K562 (cell line): ENCODE results near the gene PTGFR. TPM values are rescaled to one million over a fixed set of nuclear protein-coding genes. Genes with fewer than 3 reads are reported as not detected.

Experiments used
- ATAC-seq: fragments of 200-7000 bp; cut with Tn5 transposase; 3 replicates; pipeline ENCODE4 v1.9.1; 2020; ENCODE audit warnings: moderate library complexity
- BruUV-seq: library from RNA; stranded (reverse); fragments of 400-500 nt; replicated peaks from 2 replicates; lab custom pipeline; 2021; lab: Mats Ljungman, UMichigan
- CTCF ChIA-PET: fragments of 300-600 bp; formaldehyde crosslinking; extraction: SDS; loops from one replicate; lab custom pipeline; 2021; ENCODE audit warnings: low intra/inter-chr PET ratio; lab: Yijun Ruan, JAX
- POLR2A ChIA-PET: fragments of 300-600, 350-650 bp; sonication (Branson Sonifier 250); formaldehyde crosslinking; extraction: SDS; loops from one replicate; lab custom pipeline; 2021; ENCODE audit warnings: antibody characterized with exemption, inconsistent platforms; lab: Yijun Ruan, JAX
- DNase-seq, 4 experiments: peaks; one replicate each; pipeline versions ENCODE4 v3.0.0 to v3.0.0-alpha.2; 2011 to 2018; ENCODE audit warnings: low spot score in 3 of 4, mixed read lengths in 3 of 4; ENCODE audit errors: extremely low read depth in 1 of 4
- FAIRE-seq: peaks from 2 replicates; lab custom pipeline; 2011; peaks lifted over from hg19 to GRCh38; lab: Jason Lieb, UNC
- H2AFZ ChIP-seq: 2 replicates; pipeline ENCODE4 v1.6.0; 2011; ENCODE audit warnings: low read depth, low read length, control low read depth, inconsistent platforms
- H3K27ac ChIP-seq: fragments of 200-600 bp; 3 replicates; pipeline ENCODE4 v1.8.0; 2011; ENCODE audit warnings: low read depth, mild to moderate bottlenecking, control low read depth, inconsistent platforms, low read length, moderate library complexity, mixed read lengths; ENCODE audit errors: extremely low read depth
- H3K27me3 ChIP-seq, 2 experiments: fragments of 300-600 bp in 1 of 2; 2 replicates in 1 of 2; 3 replicates in 1 of 2; pipeline versions ENCODE4 v1.6.0 to v1.8.0; 2011; ENCODE audit warnings: inconsistent platforms in 2 of 2, low read length in 2 of 2, mild to moderate bottlenecking in 1 of 2, mixed read lengths in 1 of 2, moderate library complexity in 1 of 2; ENCODE audit not compliant: control insufficient read depth in 2 of 2, insufficient read depth in 2 of 2
- H3K36me3 ChIP-seq: fragments of 300-600 bp; 3 replicates; pipeline ENCODE4 v1.8.0; 2011; ENCODE audit warnings: mild to moderate bottlenecking, low read length, inconsistent platforms; ENCODE audit not compliant: control insufficient read depth, insufficient read depth
- H3K4me1 ChIP-seq, 2 experiments: fragments of 200-600 bp in 1 of 2; replicated peaks in 1 of 2; 2 replicates in 1 of 2; 3 replicates in 1 of 2; pipeline versions ENCODE4 v1.5.1 to v1.8.0; 2011; ENCODE audit warnings: inconsistent platforms in 2 of 2, low read length in 2 of 2, mild to moderate bottlenecking in 1 of 2, mixed read lengths in 1 of 2, moderate library complexity in 1 of 2; ENCODE audit not compliant: control insufficient read depth in 2 of 2, insufficient read depth in 2 of 2
- H3K4me2 ChIP-seq: 2 replicates; pipeline ENCODE4 v1.6.1; 2011; ENCODE audit warnings: low read length, control low read depth, inconsistent platforms, mixed read lengths; ENCODE audit not compliant: insufficient read depth
- H3K4me3 ChIP-seq: fragments of 200-600 bp; sonication (generic), shearing (Covaris generic); 2 replicates; pipeline ENCODE4 v1.5.1; 2016; ENCODE audit warnings: control low read depth, inconsistent platforms
- H3K79me2 ChIP-seq: fragments of 200-600 bp; 3 replicates; pipeline ENCODE4 v1.8.0; 2011; ENCODE audit warnings: low read length, inconsistent platforms; ENCODE audit not compliant: control insufficient read depth, insufficient read depth
- H3K9ac ChIP-seq, 2 experiments: 2 replicates each; pipeline versions ENCODE4 v1.6.0 to v1.6.1; 2011; ENCODE audit warnings: low read depth in 2 of 2, low read length in 2 of 2, control low read depth in 1 of 2, inconsistent platforms in 1 of 2, mild to moderate bottlenecking in 1 of 2, mixed read lengths in 1 of 2; ENCODE audit not compliant: insufficient read depth in 1 of 2
- H3K9me1 ChIP-seq: one replicate; pipeline ENCODE4 v1.6.0; 2011; ENCODE audit warnings: inconsistent platforms, mild to moderate bottlenecking, low read length, moderate library complexity; ENCODE audit not compliant: control insufficient read depth, insufficient read depth
- H3K9me3 ChIP-seq: replicated peaks from 2 replicates; pipeline ENCODE4 v1.5.1; 2011; ENCODE audit warnings: low read depth, low read length, inconsistent platforms; ENCODE audit not compliant: control insufficient read depth, insufficient read depth
- H4K20me1 ChIP-seq: replicated peaks from 2 replicates; pipeline ENCODE4 v1.6.1; 2011; ENCODE audit warnings: low read length, inconsistent platforms, mixed read lengths; ENCODE audit not compliant: control insufficient read depth, insufficient read depth
- LARP7 ChIP-seq: fragments of 450-650 bp; IDR thresholded peaks from 2 replicates; pipeline ENCODE4 v1.6.1; 2016
- MLLT1 ChIP-seq, 2 experiments: fragments of 450-650 bp; IDR thresholded peaks; 2 replicates each; pipeline ENCODE4 v1.6.1; 2016
- SAFB2 ChIP-seq: fragments of 200-400 bp; formaldehyde crosslinking; IDR thresholded peaks from 2 replicates; pipeline ENCODE4 v1.6.1; 2018; ENCODE audit warnings: borderline replicate concordance, low read length, low read depth, moderate library complexity; ENCODE audit not compliant: severe bottlenecking
- TFAM ChIP-seq: fragments of 250-450 bp; sonication (Bioruptor Pico); conservative IDR thresholded peaks from 2 replicates; pipeline ENCODE4 v1.5.0; 2021; ENCODE audit warnings: mild to moderate bottlenecking, moderate library complexity
- ZNF212 ChIP-seq: fragments of 450-650 bp; formaldehyde crosslinking; IDR thresholded peaks from 2 replicates; pipeline ENCODE4 v1.4.0; 2020; ENCODE audit warnings: mild to moderate bottlenecking
- ZNF583 ChIP-seq: fragments of 250-450 bp; sonication (Bioruptor Pico); IDR thresholded peaks from 2 replicates; pipeline ENCODE4 v1.4.0; 2020
- WGBS: fragments of 100-300 bp; shearing (Covaris generic); methylation state at CpG from one replicate; pipeline ENCODE4 v1.1.6; 2016; ENCODE audit warnings: low coverage, mixed read lengths; ENCODE audit not compliant: insufficient coverage; ENCODE audit errors: missing lambda C conversion rate; 5-methylcytosine and 5-hydroxymethylcytosine counted together
- in situ Hi-C: fragments of 300-500 bp; cut with MboI; formaldehyde crosslinking; loops from 4 replicates; pipeline ENCODE4 v1.15.0; 2018; ENCODE audit warnings: inconsistent platforms, mixed read lengths
- intact Hi-C: fragments of 100-400 bp; cut with micrococcal nuclease; formaldehyde crosslinking; loops from 2 replicates; pipeline ENCODE4 v1.14.2; 2022
- polyA plus RNA-seq, 8 experiments: library from polyadenylated mRNA; depleted of rRNA in 4 of 8; stranded (reverse) in 5 of 8; unstranded in 3 of 8; fragments of >200 nt; fragmentation: Nextera tagmentation in 2 of 8; fragmentation: Illumina TruSeq in 1 of 8; extraction: Ambion mirVana in 2 of 8; extraction: Trizol in 1 of 8; gene quantifications; 2 replicates each; pipeline versions ENCODE4 v1.2.1 to v1.2.3, GENCODE V29; 2011 to 2014; ENCODE audit warnings: inconsistent platforms in 1 of 8, missing spikeins in 1 of 8
- total RNA-seq, 7 experiments: library from RNA; depleted of rRNA in 6 of 7; stranded (reverse); fragments of >200 nt in 6 of 7; fragmentation: Illumina TruSeq in 2 of 7; extraction: Trizol in 2 of 7; gene quantifications; 2 replicates each; pipeline versions ENCODE4 v1.2.1 to v1.2.3, GENCODE V29; 2011 to 2021; ENCODE audit warnings: low replicate concordance in 1 of 7
- TF ChIP-seq, protein P1 (sequence below), 2 experiments: fragments of 450-650 bp; IDR thresholded peaks; 2 replicates each; pipeline ENCODE4 v1.6.1; 2016; ENCODE audit warnings: mild to moderate bottlenecking in 2 of 2, borderline replicate concordance in 1 of 2, low read depth in 1 of 2, moderate library complexity in 1 of 2
- TF ChIP-seq, protein P2 (sequence below), 3 experiments: IDR thresholded peaks in 2 of 3; conservative IDR thresholded peaks in 1 of 3; 2 replicates each; pipeline ENCODE4 v1.5.1; 2011 to 2012; ENCODE audit warnings: low read length in 3 of 3, mild to moderate bottlenecking in 3 of 3, control low read depth in 2 of 3, improper control_type of control experiment in 1 of 3, inconsistent platforms in 1 of 3, low read depth in 1 of 3, mixed read lengths in 1 of 3, moderate library complexity in 1 of 3; ENCODE audit not compliant: insufficient read depth in 2 of 3

PTGFR gene
- total and polyA plus RNA-seq, 9 of the 15 experiments (the other 6 are each of a cell fraction or from before 2014, with no cell fraction given) = 0.04 TPM; not detected in 8

- no peak overlapping the region for H2AFZ ChIP-seq
These were observed 6.4 kb downstream of the PTGFR start for GRCh38 chr1:78497201-78497600.

More at GRCh38 chr1:78497201-78497600, 6.4 kb downstream of the PTGFR start:
- 0% methylated on average over 4 of the region's 4 CpGs for WGBS
- Histone ChIP-seq H3K9me1 (no peaks in the 10 kb centered on the region), H3K9me3 (no peaks in the 10 kb centered on the region), H4K20me1 (no peaks in the 10 kb centered on the region), H3K27me3 (no peaks in the 10 kb centered on the region), H3K36me3 (no peaks in the 10 kb centered on the region)
- intact Hi-C loops = no loop called here
- TF ChIP-seq SAFB2 (no peak), ZNF212 (CRISPR knock-in tag) (no peak), TFAM (CRISPR knock-in tag) (no peak), LARP7 (no peak), ZNF583 (CRISPR knock-in tag) (no peak), MLLT1 (IDR thresholded peaks at IDR 0.05) (no peak)
- TF ChIP-seq, protein P1, sequence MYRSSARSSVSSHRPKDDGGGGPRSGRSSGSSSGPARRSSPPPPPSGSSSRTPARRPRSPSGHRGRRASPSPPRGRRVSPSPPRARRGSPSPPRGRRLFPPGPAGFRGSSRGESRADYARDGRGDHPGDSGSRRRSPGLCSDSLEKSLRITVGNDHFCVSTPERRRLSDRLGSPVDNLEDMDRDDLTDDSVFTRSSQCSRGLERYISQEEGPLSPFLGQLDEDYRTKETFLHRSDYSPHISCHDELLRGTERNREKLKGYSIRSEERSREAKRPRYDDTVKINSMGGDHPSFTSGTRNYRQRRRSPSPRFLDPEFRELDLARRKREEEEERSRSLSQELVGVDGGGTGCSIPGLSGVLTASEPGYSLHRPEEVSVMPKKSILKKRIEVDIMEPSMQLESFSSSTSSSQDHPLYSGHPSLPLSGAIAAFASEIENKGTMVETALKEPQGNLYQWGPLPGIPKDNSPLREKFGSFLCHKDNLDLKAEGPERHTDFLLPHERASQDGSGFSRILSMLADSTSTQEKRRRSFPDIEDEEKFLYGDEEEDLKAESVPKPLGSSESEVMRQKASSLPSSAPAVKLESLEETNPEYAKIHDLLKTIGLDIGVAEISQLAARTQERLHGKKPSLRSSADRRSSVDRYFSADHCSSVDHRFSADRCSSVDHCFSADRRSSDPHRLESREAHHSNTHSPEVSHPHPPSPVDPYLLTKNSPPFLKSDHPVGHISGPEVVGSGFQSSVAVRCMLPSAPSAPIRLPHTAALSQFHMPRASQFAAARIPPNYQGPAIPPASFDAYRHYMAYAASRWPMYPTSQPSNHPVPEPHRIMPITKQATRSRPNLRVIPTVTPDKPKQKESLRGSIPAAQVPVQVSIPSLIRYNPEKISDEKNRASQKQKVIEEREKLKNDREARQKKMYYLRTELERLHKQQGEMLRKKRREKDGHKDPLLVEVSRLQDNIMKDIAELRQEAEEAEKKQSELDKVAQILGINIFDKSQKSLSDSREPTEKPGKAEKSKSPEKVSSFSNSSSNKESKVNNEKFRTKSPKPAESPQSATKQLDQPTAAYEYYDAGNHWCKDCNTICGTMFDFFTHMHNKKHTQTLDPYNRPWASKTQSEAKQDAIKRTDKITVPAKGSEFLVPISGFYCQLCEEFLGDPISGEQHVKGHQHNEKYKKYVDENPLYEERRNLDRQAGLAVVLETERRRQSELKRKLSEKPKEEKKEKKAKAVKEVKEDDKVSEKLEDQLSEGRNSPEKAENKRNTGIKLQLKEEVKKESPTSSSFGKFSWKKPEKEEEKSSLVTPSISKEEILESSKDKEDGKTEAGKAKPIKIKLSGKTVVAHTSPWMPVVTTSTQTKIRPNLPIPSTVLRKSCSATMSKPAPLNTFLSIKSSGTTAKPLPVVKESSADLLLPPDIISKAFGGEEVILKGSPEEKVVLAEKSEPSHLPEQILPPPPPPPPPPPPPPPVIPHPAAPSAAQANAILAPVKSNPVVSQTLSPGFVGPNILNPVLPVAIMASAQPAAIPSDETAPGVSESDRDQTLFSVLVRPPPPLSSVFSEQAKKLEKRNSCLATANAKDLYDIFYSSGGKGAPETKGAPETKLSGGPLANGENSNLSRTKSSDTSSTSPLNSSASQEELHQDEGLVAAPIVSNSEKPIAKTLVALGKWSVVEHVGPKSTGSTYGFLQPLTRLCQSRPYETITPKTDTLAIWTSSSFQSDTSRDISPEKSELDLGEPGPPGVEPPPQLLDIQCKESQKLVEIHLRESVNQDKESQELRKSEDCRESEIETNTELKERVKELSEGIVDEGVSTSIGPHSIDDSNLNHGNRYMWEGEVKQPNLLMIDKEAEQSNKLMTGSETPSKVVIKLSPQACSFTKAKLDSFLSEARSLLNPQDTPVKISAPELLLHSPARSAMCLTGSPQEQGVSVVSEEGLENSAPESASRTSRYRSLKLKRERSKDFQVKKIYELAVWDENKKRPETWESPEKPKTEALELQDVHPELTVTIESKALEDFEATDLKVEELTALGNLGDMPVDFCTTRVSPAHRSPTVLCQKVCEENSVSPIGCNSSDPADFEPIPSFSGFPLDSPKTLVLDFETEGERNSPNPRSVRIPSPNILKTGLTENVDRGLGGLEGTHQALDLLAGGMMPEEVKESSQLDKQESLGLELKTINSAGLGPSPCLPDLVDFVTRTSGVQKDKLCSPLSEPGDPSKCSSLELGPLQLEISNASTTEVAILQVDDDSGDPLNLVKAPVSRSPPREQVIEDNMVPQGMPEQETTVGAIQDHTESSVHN (IDR thresholded peaks at IDR 0.05; ENCODE audit: borderline replicate concordance in 1 of 2, low read depth in 1 of 2) = no peak
- TF ChIP-seq, protein P2, sequence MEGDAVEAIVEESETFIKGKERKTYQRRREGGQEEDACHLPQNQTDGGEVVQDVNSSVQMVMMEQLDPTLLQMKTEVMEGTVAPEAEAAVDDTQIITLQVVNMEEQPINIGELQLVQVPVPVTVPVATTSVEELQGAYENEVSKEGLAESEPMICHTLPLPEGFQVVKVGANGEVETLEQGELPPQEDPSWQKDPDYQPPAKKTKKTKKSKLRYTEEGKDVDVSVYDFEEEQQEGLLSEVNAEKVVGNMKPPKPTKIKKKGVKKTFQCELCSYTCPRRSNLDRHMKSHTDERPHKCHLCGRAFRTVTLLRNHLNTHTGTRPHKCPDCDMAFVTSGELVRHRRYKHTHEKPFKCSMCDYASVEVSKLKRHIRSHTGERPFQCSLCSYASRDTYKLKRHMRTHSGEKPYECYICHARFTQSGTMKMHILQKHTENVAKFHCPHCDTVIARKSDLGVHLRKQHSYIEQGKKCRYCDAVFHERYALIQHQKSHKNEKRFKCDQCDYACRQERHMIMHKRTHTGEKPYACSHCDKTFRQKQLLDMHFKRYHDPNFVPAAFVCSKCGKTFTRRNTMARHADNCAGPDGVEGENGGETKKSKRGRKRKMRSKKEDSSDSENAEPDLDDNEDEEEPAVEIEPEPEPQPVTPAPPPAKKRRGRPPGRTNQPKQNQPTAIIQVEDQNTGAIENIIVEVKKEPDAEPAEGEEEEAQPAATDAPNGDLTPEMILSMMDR (IDR thresholded peaks at IDR 0.05 in 2 of 3, conservative IDR thresholded peaks at IDR 0.05 in 1 of 3; ENCODE audit: insufficient read depth in 2 of 3, low read depth in 1 of 3, low read length in 3 of 3) = no peak
- TF ChIP-seq, all 486 proteins: peak for 0
- no peak overlapping the region for H3K4me3 ChIP-seq
- in situ Hi-C loops = no loop called here
- no peak overlapping the region for H3K9ac ChIP-seq
- H3K79me2 ChIP-seq = no peaks in the 10 kb centered on the region
- FAIRE-seq (no peak), DNase-seq (no peak), ATAC-seq (no peak)
- no TSS peak for BruUV-seq
- H3K4me1 ChIP-seq = no peaks in the 10 kb centered on the region
- H3K4me2 ChIP-seq = no peak overlapping the region
- POLR2A ChIA-PET = no interaction called here
- CTCF ChIA-PET = no interaction called here
- H3K27ac ChIP-seq = no peak overlapping the region
